Lower leg skin (tissue), 4 donors: ENCODE results near the gene PPFIA1. TPM values are rescaled to one million over a fixed set of nuclear protein-coding genes. Genes with fewer than 3 reads are reported as not detected.

Experiments
- DNase-seq, 2 donors: peaks; one replicate each; pipeline ENCODE4 v3.0.0-alpha.2; 2019; ENCODE audit warnings: low spot score in 2 of 2
- H3K4me3 ChIP-seq: fragments of 200-600 bp; sonication (generic); 2 replicates; pipeline ENCODE4 v1.5.1; 2017; ENCODE audit warnings: mild to moderate bottlenecking, low read depth; ENCODE audit not compliant: poor library complexity, severe bottlenecking
- POLR2A ChIP-seq, 2 donors: fragments of 450-650 bp; IDR thresholded peaks; one replicate each; pipeline ENCODE4 v1.6.1; 2016 to 2017; ENCODE audit warnings: antibody characterized with exemption in 2 of 2, mild to moderate bottlenecking in 1 of 2, moderate library complexity in 1 of 2
- WGBS, 2 donors: methylation state at CpG; one replicate each; pipeline ENCODE4 v1.1.5; 2018; 5-methylcytosine and 5-hydroxymethylcytosine counted together
- intact Hi-C: fragments of 100-400 bp; cut with DNase I; formaldehyde crosslinking; loops from one replicate; pipeline ENCODE4 v1.15.0; 2023; ENCODE audit warnings: low total_unique reads
- total RNA-seq, 4 donors: library from RNA; depleted of rRNA; stranded (reverse); fragments of >200 nt; gene quantifications; one replicate each; pipeline ENCODE4 v1.1.0, GENCODE V29; 2016
- TF ChIP-seq, protein P1 (sequence below), 3 donors: fragments of 450-650 bp; IDR thresholded peaks; one replicate each; pipeline ENCODE4 v1.5.1; 2016; ENCODE audit warnings: antibody characterized with exemption in 3 of 3, mild to moderate bottlenecking in 3 of 3, moderate library complexity in 2 of 3

Gene PPFIA1
- total RNA-seq, 4 donors from 2014 or later, result 31.9 to 61.7 (median 48.5) TPM

DNA sequence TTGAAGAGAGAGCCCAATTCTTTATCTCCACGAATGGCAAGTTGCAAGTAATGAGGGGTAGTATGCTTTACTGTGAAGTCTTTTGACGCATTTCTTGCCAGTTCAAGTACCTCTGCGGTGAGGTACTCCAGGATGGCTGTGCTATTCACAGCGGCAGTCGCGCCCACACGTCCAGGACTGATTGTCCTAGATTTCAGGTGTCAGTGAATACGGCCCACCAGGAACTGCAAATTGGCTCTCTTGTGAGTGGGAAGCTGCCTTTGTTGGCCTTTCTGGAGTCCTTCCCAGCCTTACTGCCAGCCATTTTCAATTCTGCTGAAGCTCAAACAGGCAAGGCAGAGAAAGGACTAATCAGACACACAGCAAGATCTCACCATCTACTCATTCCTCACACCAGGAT is 8.5 kb downstream of the PPFIA1 start:
- intact Hi-C loops, result no loop called here
- H3K4me3 ChIP-seq, result no peak overlapping the region
- no peak for DNase-seq
- 93 to 98% methylated on average over 8 of the region's 8 CpGs for WGBS, 2 donors
- no peak for TF ChIP-seq POLR2A (IDR thresholded peaks at IDR 0.05)
- TF ChIP-seq, protein P1, sequence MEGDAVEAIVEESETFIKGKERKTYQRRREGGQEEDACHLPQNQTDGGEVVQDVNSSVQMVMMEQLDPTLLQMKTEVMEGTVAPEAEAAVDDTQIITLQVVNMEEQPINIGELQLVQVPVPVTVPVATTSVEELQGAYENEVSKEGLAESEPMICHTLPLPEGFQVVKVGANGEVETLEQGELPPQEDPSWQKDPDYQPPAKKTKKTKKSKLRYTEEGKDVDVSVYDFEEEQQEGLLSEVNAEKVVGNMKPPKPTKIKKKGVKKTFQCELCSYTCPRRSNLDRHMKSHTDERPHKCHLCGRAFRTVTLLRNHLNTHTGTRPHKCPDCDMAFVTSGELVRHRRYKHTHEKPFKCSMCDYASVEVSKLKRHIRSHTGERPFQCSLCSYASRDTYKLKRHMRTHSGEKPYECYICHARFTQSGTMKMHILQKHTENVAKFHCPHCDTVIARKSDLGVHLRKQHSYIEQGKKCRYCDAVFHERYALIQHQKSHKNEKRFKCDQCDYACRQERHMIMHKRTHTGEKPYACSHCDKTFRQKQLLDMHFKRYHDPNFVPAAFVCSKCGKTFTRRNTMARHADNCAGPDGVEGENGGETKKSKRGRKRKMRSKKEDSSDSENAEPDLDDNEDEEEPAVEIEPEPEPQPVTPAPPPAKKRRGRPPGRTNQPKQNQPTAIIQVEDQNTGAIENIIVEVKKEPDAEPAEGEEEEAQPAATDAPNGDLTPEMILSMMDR (IDR thresholded peaks at IDR 0.05), result no peak

DNA sequence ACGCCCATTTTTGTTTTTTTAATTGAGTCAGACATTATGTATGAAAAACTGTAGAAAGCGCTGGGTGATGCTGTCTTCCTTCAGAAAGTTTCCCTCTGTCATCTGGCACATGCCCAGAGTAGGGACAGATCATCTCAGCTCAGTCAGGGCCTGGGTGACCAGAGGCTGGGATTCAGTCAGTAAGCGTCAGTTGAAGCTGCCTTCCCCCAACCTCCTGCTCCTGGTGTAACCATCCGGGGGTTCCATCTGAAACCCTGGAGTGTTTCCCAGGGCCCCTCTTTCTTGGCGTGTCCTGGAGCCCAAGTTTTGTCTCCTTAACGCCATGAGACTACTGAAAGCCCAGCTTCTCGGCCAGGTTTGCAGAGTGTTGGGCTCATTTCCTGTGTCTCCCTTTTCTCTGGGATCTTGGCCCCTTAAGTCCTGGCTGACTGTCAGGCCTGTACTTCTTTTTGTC is 10.7 kb downstream of the PPFIA1 start:
- H3K4me3 ChIP-seq, result no peak overlapping the region
- no peak for TF ChIP-seq POLR2A (IDR thresholded peaks at IDR 0.05)
- TF ChIP-seq, protein P1 (IDR thresholded peaks at IDR 0.05), result no peak
- intact Hi-C loops, result no loop called here
- 67 to 71% methylated on average over 7 of the region's 7 CpGs for WGBS, 2 donors
- peak in 1 of 2 donors; percentile 28 for DNase-seq

DNA sequence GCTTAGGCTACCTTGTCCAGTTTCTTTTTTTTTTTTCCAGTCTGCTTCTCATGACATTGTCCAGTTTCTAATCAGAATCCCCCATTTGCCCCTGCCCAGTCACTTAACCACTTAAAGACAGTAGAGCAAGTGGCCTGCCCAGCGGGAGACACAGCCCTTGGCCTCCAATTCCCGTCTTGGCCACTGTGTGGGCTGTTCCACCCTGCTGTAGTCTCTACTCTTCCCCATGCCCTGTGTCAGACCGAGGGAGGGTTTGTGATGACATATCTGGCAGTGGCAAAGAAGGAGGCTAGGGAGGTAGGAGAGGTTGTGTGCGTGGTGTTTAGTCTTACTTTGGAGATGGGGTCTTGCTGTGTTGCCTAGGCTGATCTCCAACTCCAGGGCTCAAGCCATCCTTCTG is 11.5 kb downstream of the PPFIA1 start:
- DNase-seq, result no peak
- TF ChIP-seq, protein P1 (IDR thresholded peaks at IDR 0.05), result no peak
- no peak for TF ChIP-seq POLR2A (IDR thresholded peaks at IDR 0.05)
- intact Hi-C loops, result no loop called here
- no peak overlapping the region for H3K4me3 ChIP-seq
- 93 to 94% methylated on average over 4 of the region's 4 CpGs for WGBS, 2 donors

DNA sequence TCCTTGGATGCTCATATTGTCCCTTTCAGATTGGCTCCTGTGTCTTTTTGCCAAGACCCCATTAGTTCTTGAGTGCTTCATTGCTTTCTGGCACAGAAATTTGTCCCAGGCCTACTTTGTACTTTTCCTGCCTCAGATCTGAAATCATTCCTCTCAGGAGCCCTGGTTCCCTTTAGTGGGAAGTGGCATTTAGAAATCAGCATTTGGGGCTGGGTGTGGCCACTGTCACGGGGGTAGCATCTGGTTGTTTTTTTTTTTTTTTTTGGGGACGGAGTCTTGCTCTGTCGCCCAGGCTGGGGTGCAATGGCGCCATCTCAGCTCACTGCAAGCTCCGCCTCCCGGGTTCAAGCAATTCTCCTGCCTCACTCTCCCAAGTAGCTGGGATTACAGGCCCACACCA is 18.2 kb downstream of the PPFIA1 start:
- TF ChIP-seq, protein P1 (IDR thresholded peaks at IDR 0.05), result no peak
- TF ChIP-seq POLR2A (IDR thresholded peaks at IDR 0.05), result no peak
- 82 to 93% methylated on average over 6 of the region's 6 CpGs for WGBS, 2 donors
- intact Hi-C loops, result no loop called here
- H3K4me3 ChIP-seq, result no peak overlapping the region
- DNase-seq, result no peak

DNA sequence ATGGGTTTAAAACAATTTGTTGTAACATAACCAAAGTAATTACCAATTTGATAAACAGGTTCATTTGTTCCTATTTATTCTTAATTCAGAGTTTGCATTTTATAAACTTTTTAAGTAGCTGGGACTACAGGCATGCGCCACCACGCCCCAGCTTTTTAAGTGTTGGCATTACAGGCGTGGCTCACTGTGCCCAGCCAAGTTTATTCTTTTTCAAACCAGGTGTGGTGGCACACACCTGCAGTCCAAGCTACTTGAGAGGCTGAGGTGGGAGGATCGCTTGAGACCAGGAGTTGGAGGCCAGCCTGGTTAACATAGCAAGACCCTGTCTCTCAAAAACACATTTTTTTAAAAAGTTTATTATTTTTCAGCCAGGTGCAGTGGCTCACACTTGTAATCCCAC is 19.1 kb downstream of the PPFIA1 start:
- TF ChIP-seq POLR2A (IDR thresholded peaks at IDR 0.05), result no peak
- TF ChIP-seq, protein P1 (IDR thresholded peaks at IDR 0.05), result no peak
- DNase-seq, result no peak
- H3K4me3 ChIP-seq, result no peak overlapping the region
- intact Hi-C loops, result no loop called here
- 77 to 80% methylated on average over 4 of the region's 4 CpGs for WGBS, 2 donors

DNA sequence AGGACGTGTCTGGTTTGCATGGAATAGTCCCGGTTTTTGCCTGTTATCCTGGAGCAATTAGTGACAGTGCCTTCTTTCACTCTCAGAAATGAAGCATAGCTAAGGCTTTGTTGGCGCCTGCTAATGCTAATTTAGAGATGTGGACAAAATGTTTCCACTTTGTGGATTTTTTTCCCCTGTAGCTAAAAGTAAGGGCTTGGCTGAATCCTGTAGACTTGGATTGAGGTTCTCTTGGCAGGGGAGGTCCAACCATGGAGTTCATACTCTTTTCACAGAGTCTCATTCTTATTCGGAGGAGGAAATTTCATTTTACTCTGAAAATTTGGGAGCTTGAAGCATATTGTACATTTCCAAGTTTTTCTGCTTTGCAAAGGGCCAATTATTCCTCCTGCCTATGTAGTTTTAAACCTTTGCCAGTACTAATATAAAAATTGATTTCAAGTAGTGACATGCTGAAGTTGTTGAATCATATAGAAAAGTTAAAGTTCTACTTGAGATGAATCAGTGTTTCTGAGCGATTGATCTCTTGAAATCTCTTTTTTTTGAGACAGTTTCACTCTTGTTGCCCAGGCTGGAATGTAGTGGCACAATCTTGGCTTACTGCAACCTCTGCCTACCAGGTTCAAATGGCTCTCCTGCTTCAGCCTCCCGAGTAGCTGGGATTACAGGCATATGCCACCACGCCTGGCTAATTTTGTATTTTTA is 20.0 kb downstream of the PPFIA1 start:
- WGBS, 2 donors, result 47 to 54% methylated on average over 7 of the region's 7 CpGs
- no peak for DNase-seq
- TF ChIP-seq, protein P1 (IDR thresholded peaks at IDR 0.05), result no peak
- TF ChIP-seq POLR2A (IDR thresholded peaks at IDR 0.05), result no peak
- no peak overlapping the region for H3K4me3 ChIP-seq
- intact Hi-C loops, result no loop called here
